ENCODE measurements around the gene TMEM72.

TMEM72 gene

GRCh38 chr10:44921061-44921460 lies 9.9 kb downstream of the TMEM72 start:
- no peak for DNase-seq

GRCh38 chr10:44921506-44921905 lies 10.4 kb downstream of the TMEM72 start:
- DNase-seq: no peak

GRCh38 chr10:44922021-44922420 lies 10.9 kb downstream of the TMEM72 start:
- DNase-seq: no peak

GRCh38 chr10:44922796-44923545 lies 11.8 kb downstream of the TMEM72 start:
- no peak for DNase-seq

DNA sequence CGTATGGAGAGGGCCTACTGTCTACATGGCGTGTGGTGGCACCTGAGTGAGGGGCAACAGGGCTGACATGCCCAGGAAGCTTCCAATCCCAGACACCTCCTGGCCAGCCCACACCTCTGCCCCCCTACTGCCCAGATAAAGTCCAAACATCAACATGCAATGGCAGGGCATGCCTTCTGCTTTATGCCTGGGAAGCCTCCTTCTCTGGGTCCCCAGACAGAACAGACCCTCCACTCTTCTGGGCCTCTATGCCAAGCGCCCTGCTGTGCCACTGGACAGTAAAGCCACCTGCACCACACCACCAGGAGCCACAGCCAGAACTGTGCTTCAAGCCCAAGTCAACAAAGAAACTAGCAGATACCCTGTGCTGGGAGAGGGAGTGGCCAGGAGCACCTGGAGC lies 12.5 kb downstream of the TMEM72 start:
- no peak for DNase-seq

GRCh38 chr10:44924261-44925040 lies 13.3 kb downstream of the TMEM72 start:
- no peak for DNase-seq

DNA sequence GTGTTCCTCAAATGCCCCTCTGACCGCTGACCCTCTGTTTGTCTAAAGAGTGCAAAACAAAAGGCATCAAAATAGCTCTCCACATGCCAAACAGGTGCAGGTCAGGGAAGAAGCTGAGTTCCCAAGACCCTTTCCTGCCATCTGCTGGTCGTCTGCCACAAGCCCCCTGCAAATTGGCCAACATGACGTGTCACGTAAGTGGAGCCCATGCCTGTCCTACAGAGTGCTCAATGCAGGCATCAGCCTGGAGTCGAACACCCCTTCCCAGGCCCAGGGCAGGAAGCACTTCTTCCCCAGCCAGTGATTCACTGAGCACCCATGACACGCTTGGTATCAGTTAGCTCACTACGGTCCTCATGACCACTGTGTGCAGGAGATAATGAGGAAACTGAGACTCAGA lies 14.1 kb downstream of the TMEM72 start:
- DNase-seq: no peak

DNA sequence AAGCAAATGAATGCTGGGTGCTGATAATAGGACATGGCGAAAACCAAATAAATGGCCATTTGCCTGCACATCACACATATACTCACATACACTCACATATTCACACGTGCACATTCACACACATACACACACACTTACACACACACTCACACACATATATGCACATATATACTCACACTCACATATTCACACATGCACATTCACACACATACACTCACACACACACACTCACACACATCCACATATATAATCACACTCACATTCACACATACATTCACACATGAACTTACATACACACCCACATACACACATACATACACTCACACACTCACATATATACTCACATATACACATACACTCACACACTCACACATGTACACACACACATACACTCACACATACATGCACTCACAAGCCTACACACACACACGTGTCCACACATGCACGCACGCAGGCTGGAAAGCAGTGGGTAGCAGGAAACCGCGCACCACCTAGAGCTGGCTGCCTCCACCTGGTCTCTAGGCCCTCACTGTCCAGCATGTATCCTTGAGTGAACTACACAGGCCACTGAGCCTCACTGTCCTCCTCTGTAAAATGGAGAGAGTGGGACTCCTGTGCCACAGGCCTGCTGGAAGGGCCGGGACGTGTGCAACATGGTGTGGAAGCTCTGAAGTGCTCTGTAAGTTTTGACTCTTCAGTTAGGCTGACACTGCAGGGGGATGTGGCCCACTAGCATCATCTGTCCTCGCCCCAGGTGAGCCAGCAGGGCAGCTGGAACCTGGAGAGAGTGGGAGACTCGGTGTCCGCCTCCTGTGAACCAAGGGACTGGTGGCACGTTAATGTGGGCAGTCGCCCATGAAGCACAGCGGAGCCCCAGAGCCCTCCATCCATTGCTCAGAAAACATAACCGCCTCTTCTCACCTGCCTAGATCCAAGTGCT lies 14.9 kb downstream of the TMEM72 start:
- DNase-seq: no peak

DNA sequence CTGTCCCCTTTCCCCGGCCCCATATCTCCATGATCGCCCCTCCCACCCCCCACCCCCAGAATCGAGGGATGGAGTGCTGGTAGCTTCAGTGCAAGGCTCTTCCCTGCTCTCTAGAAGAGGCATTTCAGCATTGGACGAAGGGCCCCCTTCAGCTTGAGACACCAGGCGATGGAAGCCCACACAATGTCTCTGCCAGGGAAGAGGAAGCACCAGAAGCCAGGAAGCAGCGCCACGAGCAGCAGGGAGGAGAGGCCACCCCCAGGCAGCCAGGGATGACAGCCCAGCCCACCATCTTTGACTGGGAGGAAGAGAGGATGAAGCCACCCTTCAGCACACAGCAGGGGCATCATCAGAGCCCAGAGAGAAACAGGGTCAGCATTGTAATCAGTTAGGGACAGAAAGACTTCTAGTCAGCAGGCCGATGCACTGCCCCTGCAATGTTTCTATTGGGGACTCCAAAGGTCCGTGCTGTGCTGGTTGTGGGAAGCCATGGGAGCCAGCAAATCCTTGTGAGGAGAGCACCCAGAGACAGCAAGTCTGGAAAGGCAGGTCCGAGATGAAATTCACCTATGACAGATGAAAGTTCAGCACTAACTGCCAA lies 15.7 kb downstream of the TMEM72 start:
- DNase-seq: no peak

DNA sequence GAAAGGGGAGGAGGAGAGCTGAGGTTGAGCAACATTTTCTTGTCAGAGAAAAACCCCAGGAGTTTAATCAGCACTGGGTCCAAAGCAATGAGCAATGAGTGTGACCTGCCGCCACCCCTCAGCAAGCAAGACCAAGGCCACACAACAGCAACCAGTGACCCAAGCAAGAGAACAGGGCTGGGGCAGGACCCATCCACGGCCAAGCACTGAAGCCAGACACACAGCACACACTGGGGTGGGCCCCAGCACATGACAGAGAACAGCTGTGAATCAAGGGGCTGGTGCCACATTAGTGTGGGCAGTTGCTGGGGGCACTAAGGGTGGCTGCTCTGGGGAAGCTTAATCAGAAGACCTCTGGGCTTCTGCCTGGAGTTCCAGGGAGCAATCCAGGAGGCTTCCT lies 16.2 kb downstream of the TMEM72 start:
- no peak for DNase-seq

DNA sequence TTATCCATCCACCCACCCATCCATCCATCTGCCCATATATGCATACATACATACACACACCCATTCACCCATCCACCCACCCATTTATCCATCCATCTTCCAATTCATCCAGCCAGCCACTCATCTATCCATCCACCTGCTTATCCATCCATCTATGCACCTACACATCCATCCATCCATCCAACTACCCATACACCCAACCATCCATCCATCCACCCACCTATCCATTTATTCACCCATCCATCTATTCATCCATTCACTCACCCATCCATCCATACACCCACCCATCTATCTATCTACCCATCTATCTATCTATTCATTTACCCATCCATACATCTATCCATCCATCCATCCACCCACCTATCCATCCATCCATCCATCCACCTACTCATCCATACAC lies 17.3 kb downstream of the TMEM72 start:
- DNase-seq: no peak

- no peak for DNase-seq
These were observed 18.5 kb downstream of the TMEM72 start for GRCh38 chr10:44929356-44930255.

DNA sequence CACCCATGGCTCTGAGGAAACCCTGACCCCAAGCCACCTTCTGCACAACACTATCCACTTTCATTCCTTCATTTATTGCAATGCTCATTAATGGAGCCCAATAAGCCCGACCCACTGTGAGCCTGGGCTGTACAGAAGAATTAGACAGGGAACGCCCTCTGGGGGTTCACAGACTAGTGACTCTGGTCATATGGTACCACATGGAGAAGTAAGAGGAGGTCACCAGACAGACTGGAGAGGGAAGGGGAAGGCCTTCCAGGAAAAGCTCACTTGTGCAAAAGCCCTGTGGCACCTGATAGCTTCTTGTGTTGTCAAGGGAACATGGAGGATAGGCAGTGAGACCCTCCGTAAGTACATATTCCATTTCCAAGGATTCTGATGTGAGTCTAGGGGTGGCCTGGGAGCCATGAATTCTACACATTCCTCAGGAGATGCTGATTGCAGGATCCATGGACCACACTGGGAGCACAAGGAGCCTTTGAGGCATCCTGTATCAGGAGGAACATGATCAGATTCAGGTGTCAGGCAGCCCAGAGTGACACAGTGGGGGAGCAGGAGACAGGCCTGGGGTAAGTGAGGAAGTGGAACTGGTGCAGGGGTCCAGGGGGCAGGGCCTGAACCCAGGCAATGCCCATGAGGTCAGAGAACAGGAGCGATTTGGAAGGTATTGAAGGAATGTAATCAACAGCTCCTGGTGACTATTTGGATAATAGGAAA lies 19.9 kb downstream of the TMEM72 start:
- no peak for DNase-seq

GRCh38 chr10:44931621-44932516 lies 20.7 kb downstream of the TMEM72 start:
- no peak for DNase-seq

- peak; percentile 81 for DNase-seq
These were observed 21.6 kb downstream of the TMEM72 start for GRCh38 chr10:44932517-44933450.

DNA sequence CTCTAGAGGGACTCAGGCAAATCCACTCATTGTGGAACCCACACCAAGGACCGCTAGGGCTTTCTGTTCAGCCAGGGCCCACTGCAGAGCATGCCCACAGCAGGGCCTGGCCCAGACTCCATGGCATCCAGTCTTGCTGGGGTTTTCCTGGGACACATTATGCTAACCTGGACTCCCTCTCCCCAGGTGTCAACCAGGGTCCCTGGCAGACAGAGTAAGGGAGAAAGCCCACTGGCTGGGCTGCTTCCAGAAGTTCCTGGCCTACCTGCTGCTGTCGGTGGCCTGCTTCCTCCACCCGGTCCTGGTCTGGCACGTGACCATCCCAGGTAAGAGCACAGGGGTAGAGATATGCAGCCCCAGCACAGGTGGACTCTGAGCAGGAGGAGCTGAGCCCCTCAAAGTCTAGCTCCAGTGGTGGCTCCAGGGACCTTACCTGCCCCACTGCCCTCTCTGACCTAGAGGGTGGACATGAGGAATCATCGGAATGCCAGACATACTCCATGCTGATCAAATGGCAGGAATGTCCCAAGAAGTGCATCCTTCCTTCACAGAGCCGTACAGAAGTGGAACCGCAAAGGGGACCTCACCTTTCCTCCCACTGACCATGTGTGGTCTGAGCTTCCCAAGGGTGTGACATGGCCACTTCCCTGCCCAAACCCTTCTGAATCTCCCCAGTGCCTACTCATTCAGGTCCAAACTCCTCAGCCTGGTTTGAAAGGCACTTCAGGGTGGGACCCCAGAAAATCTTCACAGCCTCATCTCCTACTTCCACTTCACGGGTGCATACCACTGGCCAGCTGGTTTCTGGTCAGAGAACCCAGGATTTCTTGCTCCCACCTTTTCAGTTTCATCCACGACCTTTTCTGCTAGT lies 22.5 kb downstream of the TMEM72 start:
- DNase-seq: no peak

- DNase-seq: no peak
These were observed 23.5 kb downstream of the TMEM72 start for GRCh38 chr10:44934416-44935200.

Measured in left hindlimb (tissue), 1 donor.